Measurements from ENCODE around the gene TNFAIP8. TPM values are rescaled to one million over a fixed set of nuclear protein-coding genes. Genes with fewer than 3 reads are reported as not detected.

The TNFAIP8 gene
- total RNA-seq: 10 to 100 TPM; 47.6 to 87.5 (median 76.3) TPM
- 183 TPM for total RNA-seq (2013)

DNA sequence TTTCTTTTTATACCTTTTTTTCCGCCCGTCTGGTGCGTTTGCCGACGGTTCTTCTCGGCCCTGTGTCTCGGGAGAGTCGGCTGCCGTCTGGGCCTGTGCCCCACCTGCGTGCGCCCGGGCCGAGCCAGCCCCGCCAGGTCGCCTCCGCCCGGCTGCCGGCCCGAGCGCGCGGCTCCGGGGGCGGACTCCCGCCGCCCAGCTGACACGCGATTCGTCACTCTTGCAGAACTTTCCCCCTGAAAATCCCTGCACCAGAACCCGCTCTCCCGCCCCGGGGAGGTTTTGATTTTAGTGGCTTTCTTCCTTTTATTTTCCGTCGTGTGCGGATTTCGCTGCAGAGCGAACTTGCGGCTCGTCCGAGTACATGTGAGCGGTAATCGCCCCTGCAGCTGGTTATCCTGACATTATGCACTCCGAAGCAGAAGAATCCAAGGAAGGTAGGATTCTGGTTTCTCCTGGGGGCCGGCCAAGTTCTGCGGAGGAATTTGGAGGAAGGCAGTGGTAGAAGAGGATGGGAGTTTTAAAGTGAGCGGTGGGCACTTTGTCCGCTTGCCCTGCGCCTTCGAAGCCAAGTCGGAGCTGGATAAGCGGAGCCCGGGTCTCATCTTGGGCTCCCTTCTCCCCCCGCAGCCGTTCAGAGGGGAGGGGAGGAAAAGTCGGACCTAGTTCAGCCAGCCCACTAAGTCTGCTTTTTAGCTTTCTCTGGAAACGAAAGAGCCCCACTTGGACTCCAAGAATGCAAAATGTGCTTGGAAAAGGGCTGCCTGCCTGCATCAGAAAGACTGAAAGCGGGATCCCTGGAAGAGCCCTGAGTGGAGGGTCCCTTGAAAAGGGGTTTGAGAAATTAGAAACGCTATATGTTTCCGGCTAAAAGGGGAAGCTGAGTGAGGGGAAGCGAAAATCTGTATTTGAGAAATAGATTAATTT, at the start of gene TNFAIP8:
Gene TNFAIP8, plus strand, starts transcription at position 335 of the 927 bp plus-strand sequence. Its CDS starts 72 bp downstream, at position 407.
- Histone ChIP-seq H3K9me3 (ENCODE audit: control insufficient read depth, insufficient read depth, low read length) (no peaks in the 10 kb centered on the region), H3K36me3 (ENCODE audit: control insufficient read depth, insufficient read depth, low read length) (no peaks in the 10 kb centered on the region), H3K4me1 (ENCODE audit: control insufficient read depth, insufficient read depth, low read length) (peaks cover 36% of the 10 kb centered on the region), H3K27me3 (ENCODE audit: control insufficient read depth, insufficient read depth, low read length) (no peaks in the 10 kb centered on the region), H3K27ac (ENCODE audit: low read length) (peak within 1 kb of the TSS; percentile 64), H3K4me3 (ENCODE audit: low read length) (peak within 1 kb of the TSS; percentile 50)
- WGBS (ENCODE audit: insufficient coverage): 19% methylated on average over 60 of the region's 60 CpGs
- intact Hi-C loops (cut with micrococcal nuclease): loop anchor here (5.0 kb wide), 1 partner anchor 39 kb away; no protein-coding TSS in a partner anchor
- peak; percentile 63 to 82 (median 81) for ATAC-seq
- peaks cover 87 to 89% of the 10 kb centered on the region in 2 donors for H3K4me1 Mint-ChIP-seq
- TF ChIP-seq, protein P1, sequence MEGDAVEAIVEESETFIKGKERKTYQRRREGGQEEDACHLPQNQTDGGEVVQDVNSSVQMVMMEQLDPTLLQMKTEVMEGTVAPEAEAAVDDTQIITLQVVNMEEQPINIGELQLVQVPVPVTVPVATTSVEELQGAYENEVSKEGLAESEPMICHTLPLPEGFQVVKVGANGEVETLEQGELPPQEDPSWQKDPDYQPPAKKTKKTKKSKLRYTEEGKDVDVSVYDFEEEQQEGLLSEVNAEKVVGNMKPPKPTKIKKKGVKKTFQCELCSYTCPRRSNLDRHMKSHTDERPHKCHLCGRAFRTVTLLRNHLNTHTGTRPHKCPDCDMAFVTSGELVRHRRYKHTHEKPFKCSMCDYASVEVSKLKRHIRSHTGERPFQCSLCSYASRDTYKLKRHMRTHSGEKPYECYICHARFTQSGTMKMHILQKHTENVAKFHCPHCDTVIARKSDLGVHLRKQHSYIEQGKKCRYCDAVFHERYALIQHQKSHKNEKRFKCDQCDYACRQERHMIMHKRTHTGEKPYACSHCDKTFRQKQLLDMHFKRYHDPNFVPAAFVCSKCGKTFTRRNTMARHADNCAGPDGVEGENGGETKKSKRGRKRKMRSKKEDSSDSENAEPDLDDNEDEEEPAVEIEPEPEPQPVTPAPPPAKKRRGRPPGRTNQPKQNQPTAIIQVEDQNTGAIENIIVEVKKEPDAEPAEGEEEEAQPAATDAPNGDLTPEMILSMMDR (IDR thresholded peaks at IDR 0.05): no peak
- peak; percentile 37 to 74 for DNase-seq
- H3K27me3 Mint-ChIP-seq (ENCODE audit: low read depth in 2 of 2): no peaks in the 10 kb centered on the region
- no peaks in the 10 kb centered on the region for H3K9me3 Mint-ChIP-seq
- H3K27ac Mint-ChIP-seq: peak within 1 kb of the TSS; percentile 55 to 79
- peak within 1 kb of the TSS; percentile 80 for H3K4me3 Mint-ChIP-seq
- H3K36me3 Mint-ChIP-seq: no peaks in the 10 kb centered on the region

- DNase-seq (no peak), ATAC-seq (no peak)
- no peak overlapping the region for H3K4me3 Mint-ChIP-seq
- Histone ChIP-seq H3K4me3 (ENCODE audit: low read length) (no peak overlapping the region), H3K36me3 (ENCODE audit: control insufficient read depth, insufficient read depth, low read length) (peaks cover 3% of the 10 kb centered on the region), H3K9me3 (ENCODE audit: control insufficient read depth, insufficient read depth, low read length) (no peaks in the 10 kb centered on the region), H3K4me1 (ENCODE audit: control insufficient read depth, insufficient read depth, low read length) (peaks cover 55% of the 10 kb centered on the region), H3K27ac (ENCODE audit: low read length) (no peak overlapping the region), H3K27me3 (ENCODE audit: control insufficient read depth, insufficient read depth, low read length) (no peaks in the 10 kb centered on the region)
- H3K27ac Mint-ChIP-seq: peak overlapping the region in 1 of 2 donors; percentile 77
- H3K4me1 Mint-ChIP-seq: peaks cover 78 to 82% of the 10 kb centered on the region in 2 donors
- no peaks in the 10 kb centered on the region for H3K27me3 Mint-ChIP-seq (ENCODE audit: low read depth in 2 of 2)
- WGBS (ENCODE audit: insufficient coverage): no CpG with 5 or more reads among the region's 3 CpGs
- no peaks in the 10 kb centered on the region for H3K9me3 Mint-ChIP-seq
- intact Hi-C loops (cut with micrococcal nuclease): no loop called here
- TF ChIP-seq, protein P1 (IDR thresholded peaks at IDR 0.05): no peak
- H3K36me3 Mint-ChIP-seq: no peaks in the 10 kb centered on the region
Measured at GRCh38 chr5:119307170-119307569, 48.6 kb upstream of the TNFAIP8 start.

DNA sequence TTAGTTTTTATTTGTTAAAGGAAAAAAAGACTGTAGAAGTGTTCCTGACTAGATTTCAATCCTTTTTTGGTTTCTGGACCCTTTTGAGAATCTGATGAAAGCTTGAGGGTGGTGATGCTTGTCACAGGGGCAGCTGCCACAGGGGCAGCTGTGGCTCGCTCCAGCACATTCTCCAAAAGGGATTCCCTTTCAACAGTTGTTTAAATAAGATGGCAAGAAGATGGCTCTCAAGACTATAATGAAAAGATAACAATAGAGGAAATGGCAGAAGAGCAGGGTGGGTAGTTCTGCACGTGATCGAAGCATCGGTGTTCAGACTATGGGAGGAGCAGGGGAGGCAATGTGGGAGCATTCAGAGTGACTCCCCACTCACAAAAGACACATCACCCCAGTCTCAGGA, 46.5 kb upstream of the TNFAIP8 start:
- no peak overlapping the region for H3K4me3 ChIP-seq (ENCODE audit: low read length)
- peak; percentile 9 to 16 (median 15) for ATAC-seq

More for the DNA sequence above, 46.5 kb upstream of the TNFAIP8 start:
- DNase-seq: peak in 1 of 2 donors; percentile 51
- Histone ChIP-seq H3K27ac (ENCODE audit: low read length) (peak overlapping the region; percentile 61), H3K4me1 (ENCODE audit: control insufficient read depth, insufficient read depth, low read length) (peaks cover 56% of the 10 kb centered on the region), H3K9me3 (ENCODE audit: control insufficient read depth, insufficient read depth, low read length) (no peaks in the 10 kb centered on the region), H3K27me3 (ENCODE audit: control insufficient read depth, insufficient read depth, low read length) (no peaks in the 10 kb centered on the region), H3K36me3 (ENCODE audit: control insufficient read depth, insufficient read depth, low read length) (peaks cover 3% of the 10 kb centered on the region)
- TF ChIP-seq, protein P1 (IDR thresholded peaks at IDR 0.05): no peak
- WGBS (ENCODE audit: insufficient coverage): 0% methylated on average over 4 of the region's 4 CpGs
- peak overlapping the region; percentile 93 to 98 for H3K27ac Mint-ChIP-seq
- H3K4me1 Mint-ChIP-seq: peaks cover 76% of the 10 kb centered on the region in 2 donors
- no peaks in the 10 kb centered on the region for H3K27me3 Mint-ChIP-seq (ENCODE audit: low read depth in 2 of 2)
- peak overlapping the region; percentile 91 for H3K4me3 Mint-ChIP-seq
- intact Hi-C loops (cut with micrococcal nuclease): loop anchor here (2.0 kb wide), 5 partner anchors 23 to 41 kb away; no protein-coding TSS in a partner anchor
- no peaks in the 10 kb centered on the region for H3K9me3 Mint-ChIP-seq
- no peaks in the 10 kb centered on the region for H3K36me3 Mint-ChIP-seq

All from natural killer cell (primary cell).